ENCODE measurements around the gene KRTAP5-3.
"Not testable (repeated sequence)": the region's sequence is repeated elsewhere in the genome, so short reads cannot be mapped to it uniquely, and the experiment has no call there.

Gene KRTAP5-3

DNA sequence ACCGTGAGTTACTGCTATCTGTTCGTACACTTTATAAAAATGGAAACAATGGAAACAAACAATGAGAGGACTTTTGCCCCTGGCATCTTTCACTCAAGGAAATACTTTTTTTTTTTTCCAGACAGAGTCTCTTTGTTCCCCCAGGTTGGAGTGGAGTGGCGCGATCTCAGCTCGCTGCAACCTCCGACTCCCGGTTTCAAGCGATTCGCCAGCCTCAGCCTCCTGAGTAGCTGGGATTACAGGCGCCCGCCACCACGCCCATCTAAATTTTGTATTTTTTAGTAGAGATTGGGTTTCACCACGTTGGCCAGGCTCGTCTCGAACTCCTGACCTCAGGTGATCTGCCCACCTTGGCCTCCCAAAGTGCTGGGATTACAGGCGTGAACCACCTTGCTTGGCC, 32.5 kb downstream of the KRTAP5-3 start:
- not testable (repeated sequence) for DNase-seq

DNA sequence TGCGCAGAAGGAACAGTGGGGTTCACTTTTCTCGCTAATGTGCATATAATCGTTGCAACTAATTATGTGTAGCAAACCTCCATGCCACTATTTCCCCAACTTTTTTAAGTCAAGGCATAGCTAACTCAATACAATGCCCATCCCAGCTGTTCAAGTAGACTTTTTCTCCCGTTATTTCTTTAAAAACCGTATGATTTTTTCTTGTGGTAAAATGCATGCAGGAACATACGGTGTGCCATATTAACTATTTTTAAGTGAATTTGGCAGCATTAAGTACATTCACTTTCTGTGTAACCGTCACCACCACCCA, 33.4 kb downstream of the KRTAP5-3 start:
- no peak for DNase-seq

DNA sequence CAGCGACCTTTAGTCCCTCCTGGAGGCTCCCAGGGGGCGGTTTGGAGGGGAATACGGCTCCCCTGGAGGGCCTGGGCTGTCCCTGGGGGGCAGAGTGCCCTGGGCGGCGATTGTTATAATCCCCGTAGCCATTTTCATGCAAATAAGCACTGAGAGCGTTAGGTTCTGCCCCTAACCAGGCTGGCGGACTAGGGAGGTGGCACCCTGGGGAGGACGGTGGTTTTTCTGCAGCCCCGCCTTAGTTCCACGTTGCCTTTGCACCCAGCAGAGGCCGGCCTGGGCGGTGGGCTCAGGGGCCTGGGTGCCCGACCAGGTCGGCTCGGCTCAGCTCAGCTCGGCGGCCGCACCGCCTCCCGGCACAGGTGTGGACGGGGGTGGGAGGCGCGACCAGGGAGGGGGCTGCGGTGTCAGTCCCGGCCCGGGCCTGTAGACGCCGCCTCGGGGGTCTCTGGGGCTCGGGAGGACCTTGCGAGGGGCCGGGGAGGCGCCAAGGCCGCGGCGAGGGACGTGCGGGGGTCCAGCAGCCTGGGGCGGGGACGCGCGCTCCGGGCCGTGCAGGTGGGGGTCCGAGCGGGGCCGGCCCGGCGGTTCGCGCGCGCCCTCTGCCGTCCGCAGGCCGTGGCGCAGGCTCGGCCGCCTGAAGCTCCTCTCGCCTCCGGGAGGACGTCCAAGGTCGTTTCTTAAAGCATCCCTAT, 33.9 kb downstream of the KRTAP5-3 start:
- peak; percentile 70 for DNase-seq

DNA sequence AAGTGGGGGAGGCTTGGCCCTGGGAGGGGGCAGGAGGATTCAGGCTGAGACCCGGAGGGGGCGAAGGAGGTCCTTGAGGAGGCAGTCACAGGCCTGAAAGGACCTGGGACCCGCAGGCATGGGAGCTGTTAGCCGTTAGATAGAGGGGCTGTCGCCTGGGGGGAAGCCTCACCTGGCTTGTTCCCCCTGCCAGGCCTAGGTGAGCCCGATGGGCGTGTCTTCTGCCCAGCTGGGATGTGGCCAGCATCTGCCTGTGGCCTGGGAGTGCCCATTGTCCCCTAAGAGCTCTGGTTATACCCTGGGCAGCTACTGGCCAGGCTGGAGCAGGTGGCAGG, 34.4 kb downstream of the KRTAP5-3 start:
- no peak for DNase-seq

DNA sequence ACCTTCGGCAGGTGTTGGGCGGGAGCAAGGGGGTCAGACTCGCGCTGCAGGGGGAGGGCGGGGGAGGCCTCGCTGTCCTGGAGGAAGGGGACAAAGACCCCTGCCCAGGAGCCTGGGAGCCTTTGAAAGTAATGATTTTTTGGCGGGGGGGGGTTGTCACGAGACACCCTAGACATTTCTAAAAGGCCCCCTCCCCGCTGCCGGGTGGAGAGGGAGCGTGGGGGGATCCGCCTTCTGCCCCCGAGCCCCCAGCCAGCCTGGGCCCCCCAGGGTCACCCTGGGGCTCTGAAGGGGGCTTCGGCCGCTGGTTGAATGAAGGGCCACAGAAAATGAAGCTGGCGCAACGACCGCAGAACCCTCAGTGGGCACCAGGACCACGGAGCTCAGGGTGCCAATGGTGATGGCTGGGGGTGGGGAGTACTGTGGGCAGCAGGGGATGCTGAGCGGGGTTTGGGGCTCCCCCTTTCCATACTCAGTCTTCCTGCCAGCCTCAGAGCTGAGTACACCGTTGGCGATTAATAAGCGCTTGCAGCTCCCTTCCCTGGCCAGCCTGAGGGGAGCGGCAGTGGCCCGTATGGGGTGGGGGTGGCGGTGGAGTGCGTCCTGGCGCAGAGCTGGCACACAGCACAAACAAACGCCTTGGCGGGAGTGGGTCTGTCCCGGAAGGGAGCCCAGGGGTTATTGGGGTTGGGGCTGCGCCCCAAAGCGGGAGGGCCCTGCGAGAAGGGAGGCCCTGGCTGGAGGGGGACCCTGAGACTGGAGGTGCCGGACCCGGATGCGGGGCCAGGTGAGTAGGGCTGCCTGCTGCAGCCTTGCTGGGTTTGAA, 35.0 kb downstream of the KRTAP5-3 start:
- DNase-seq = peak; percentile 47

DNA sequence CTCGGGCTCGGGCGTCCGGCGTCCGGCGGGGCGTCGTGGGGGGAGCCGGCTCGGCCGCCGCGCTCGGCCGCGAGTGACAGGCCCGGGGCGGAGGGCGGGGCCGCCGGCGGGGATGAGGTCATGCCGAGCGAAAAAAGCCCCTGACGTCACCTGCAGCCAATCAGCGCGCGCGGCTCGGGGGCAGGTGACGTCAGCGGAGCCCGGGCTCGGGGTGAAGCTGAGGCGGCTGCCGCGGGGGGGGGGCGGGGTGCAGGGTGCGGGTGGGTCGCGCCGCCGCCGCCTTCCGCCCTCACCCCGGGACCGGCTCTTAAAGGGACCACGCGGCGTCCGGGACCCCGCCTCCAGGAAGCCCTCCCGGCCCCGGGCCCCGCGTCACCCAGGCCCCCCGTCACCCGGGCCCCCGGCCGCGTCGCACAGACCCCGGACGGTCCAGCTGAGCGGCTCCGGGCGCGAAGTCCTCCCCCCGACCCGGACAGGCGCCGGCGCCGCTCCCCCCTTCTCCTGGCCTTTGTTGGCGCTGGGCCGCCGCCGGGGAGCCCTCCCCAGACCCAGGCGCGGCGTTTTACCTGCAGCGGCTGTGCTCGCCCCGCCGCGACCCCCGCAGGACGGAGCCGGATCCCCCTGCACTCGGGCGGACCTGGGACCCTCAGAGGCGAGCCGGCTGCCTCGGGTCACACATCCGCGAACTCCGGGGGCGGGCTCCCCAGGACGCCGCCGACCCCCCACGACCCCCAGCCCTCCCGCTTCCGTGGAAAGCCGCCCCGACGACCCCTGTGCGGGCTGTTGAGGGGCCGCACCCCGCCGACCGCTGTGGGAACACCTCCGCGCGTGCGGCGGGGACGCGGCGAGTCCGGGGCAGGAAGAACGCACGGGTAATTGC, 35.8 kb downstream of the KRTAP5-3 start, which contains the start of gene DUSP8:
DUSP8 (minus strand) TSS at position 75 of the 880 bp plus-strand sequence. CDS start 6,445 bp downstream, outside the sequence.
- DNase-seq = peak; percentile 95

DNA sequence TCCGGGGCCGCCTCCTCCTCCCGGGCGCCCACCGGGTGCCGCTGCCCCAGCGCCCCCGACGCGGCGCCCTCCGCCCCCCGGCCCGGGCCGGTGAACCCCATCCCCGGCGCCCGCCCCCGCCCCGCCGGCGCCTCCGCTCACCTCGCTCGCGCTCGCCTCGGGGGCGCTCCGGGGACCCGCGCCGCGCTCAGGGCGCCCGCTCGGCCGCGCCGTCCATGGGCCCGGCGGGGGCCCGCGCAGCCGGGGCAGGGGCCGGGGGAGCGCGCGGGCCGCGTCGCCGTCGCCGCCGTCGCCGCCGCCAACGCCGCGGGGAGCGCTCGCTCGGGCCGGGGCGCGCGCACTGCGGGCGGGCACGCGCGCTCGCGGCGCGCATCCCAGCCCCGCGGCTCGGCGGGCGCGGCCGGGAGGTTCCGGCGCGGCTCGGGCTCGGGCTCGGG, 36.5 kb downstream of the KRTAP5-3 start:
- DNase-seq = no peak

DNA sequence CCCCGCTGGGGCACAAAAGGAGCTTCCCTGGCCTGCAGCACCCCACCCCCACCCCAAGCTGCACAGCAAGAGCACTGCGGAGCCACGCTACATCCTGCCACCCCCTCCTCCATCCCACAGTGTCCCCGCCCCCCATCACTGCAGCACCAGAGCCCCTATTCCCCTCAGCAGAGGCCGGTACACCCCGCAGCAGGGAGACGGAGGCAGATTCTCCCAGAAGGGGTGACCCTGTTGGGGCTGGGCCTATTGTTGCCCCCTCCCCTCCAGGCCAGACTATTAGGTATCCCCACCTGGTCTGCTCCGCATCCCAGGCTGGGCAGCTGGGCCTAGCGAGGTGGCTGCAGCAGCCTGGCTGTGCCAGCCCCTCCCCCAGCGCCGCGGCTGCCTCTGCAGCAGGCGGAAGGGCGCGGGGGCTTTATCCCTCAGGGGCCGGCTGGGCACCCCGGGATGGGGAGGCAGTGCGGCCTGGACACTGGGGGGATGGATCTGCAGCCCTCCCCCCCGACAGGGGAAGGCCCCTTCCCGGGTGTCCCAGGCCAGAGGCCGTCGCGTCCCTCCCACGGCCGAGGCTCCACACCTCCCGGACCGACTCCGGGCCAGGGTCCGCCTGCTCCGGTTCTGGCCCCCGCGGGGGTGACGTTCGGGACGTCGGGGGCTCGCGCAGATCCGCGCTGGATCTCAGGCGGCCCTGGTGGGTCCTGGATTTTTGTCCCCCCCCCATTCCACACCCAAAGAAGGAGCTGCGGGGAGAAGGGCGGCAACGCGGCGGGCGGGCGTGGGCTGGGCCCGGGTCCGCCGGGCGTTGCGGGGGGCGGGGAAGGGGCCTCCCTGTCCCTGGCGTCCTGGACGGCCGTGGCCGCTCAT, 37.1 kb downstream of the KRTAP5-3 start:
- peak; percentile 46 for DNase-seq

DNA sequence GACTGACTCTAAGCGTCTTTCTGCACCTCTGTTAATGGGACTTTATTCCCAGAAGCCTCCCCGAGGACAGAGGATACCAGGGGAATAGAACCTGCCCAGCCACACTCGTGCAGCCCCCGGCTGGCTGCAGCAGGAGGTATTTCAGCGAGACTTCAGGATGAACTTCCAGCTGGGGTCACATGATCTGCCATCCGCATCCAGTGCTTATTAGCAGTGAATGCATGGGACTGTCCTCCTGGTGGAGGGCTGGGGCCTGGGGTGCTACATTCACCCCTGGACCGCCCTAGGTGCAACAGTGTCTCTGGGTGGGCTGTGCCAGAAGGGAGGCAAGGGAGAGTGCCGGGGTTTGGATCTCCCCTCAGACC, 37.8 kb downstream of the KRTAP5-3 start:
- DNase-seq = no peak

DNA sequence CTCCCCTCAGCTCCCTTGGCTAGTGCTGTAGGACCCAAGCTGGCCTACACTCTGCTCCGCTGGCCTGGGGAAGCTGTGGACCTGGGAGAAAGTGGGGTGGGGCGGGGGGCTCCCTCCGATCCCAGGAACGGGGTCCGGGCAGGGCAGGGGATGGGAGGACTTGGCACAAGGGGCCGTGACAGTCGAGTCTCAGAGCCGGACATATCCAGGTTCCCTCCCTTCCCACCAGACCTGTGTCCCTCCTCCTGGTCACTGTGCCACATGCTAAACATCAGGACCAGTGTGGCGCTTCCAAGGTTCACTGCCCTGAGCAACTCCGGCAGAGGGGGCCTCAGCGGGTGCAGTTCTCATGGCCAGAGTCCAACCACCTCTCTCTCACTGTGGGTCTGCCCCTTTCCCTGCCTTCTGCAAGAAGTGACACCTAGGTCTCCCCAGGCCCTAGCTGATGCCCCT, 38.2 kb downstream of the KRTAP5-3 start:
- DNase-seq = no peak

DNA sequence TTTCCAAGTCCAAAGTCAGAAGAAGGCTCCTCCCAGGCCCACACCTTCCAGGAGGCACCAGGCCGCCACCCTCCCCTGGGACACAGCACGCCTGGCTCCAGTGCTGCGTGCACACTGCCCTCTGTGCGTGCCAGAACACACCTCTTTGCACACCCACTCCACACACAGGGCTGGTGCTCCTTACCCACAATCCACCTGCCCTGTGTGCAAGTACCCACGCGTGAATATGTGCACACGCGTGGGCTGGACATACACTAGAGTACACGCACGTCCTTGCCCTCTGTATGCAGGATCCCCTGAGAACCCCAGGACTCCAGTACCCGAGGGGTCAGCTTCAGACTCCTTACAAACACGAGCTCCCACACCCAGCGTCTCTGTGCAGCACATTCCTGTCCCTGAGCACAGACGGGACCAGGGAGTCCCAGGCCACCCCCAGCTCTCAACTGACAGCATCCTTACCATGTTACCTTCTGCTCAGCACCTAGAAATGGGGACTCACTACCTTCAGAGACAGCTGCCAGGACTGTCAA, 38.9 kb downstream of the KRTAP5-3 start:
- DNase-seq = no peak

DNA sequence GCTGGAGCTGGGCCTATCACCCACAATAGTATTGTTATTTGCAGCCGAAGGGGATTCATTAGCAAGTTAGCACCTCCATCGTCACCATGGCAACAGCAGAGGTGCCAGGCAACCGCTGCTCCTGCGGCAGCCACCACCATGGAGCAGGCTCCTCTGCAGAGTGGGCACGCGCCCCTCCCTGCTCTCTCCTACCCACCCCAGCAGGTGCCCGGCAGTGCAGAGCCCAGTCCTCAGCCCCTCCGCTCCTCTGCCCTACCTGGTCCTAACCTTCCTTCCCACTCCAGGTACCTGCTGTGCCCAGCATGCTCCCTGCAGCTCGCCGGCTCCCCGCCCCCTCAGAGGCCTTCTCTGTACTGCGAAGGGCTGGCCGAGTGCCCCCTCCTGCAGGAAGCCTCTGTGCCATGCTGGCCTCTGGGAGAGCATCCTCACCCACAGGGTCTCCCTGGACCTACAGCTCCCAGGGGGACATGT, 39.8 kb downstream of the KRTAP5-3 start:
- peak; percentile 76 for DNase-seq

DNA sequence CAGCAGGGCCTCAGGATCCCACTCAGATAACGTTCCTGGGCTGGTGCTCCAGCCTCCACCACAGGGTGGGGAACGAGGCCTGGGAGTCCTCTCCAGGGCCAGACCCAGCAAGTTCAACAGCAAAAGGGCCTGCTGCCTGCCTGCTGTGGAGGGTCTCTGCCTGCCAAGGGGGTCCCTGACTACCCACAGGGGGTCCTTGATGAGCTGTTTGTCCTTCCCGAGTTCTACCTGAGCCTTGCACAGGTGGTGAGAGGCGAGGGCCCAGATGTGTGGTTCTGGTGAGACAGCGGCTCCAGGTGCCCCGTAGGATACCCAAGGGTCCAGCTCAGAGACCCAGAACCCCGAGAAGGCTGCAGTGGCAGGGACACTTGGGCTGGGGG, 40.6 kb downstream of the KRTAP5-3 start:
- DNase-seq = no peak

DNA sequence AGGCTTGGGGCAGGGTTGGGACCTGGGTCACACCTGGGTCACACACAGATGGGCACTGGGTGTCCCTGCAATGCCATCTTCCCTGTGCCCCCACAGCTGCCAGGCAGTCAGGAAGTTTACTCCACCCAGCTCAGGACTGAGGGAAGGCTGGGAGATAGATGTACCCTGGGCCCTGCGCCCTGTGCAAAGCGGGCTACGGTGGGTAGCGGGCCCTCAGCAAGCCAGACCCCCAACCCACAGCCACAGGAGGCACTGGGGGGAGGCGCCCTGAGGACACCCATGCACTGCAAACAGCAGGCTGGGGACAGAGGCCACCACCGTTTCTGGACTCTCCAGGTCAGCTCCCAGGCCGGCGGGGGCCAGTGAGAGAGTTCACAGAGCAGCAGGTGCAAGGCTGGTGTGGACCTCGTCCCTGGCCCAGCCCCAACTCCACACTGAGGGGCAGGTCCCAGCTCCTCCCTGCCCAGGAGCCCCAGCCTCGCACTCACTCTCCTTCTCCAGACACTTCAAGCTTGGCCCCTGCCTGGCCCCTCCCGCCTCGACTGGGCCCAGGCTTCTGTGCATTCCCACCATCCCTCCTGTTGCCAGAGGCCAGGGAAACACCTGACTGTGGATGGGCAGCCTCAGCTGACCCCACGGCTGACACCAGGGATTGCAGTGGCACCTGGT, 41.1 kb downstream of the KRTAP5-3 start:
- no peak for DNase-seq

DNA sequence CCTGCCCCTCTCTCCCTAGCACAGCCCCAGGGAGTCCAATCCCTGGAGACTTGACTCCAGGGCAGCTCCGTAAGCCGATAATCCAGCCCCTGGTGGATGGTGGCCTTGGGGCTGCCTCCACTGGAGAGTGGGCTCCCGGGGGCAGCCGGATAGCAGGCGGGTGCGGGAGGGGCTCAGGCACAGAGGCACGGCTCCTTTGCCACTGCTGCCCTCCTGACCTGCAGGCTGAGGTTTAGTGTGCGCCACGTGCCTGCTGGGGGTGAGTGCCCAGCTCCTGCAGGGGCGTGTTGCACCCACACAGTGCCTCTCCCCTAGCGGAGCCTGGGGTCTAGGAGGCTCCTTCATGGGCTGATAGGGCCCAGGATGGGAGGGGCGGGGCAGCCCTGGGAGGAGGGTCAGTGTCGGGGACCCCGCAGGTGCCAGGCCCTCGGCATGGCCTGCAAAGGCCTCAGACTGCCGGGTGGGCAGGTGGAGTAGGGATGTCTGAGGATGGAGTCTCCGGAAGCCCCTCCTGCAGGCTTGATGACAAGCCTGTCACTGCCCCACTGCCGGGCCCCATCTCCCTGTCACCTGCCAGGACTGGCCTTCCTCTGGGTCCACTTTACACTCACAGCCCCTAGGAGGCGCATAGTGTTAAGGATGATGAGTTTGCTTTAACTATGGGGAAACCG, 41.7 kb downstream of the KRTAP5-3 start:
- no peak for DNase-seq

DNA sequence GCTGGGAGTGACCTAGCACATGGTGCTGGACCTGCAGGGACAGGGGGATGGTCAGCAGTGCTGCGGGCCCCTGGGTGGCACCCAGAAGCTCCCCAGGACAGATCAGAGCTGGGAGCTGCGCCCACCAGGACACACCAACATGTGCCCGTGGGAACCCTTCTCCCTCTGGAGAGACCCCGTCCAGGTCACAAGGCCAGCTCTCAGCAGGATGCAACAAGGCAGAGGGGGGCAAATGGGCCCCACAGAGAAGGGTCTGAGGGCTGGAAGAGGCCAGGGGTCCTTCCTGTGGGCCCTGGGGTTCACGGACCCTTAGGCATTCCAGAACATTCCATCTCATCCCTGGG, 42.4 kb downstream of the KRTAP5-3 start:
- DNase-seq = no peak

DNA sequence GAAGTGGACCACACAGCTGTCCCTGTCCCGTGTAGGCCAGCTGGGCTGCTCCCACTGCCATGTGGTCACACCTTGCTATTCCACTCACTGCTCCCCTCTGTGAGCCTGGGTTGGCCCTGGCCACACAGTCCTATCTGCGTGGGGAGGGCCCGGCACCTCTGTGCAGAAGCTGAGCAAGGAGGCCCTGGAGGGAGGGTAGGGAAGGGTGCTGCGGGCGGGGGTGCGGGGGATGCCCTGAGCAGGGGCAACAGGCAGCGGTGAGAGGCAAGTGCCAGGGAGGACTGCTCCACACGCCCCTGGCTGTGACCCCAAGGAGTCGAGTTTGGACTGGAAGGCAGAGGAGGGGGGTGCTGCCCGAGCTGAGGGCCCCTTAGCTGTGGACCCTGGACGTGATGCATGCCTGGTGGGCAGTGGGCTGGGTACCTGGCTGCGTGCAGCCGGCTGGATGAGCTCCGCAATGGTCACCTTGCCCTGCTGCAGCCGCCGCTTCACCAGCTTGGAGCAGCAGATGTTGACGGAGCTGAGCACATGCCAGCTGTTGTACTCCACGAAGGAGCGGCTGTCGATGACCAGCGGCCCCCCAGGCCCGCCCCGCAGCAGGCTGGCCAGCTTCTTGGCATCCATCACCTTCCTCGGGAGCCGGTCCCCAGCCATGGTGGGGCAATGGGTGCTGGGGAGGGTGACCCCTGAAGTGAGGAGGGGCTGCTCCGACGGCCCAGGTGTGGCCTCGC, 42.9 kb downstream of the KRTAP5-3 start:
- no peak for DNase-seq

DNA sequence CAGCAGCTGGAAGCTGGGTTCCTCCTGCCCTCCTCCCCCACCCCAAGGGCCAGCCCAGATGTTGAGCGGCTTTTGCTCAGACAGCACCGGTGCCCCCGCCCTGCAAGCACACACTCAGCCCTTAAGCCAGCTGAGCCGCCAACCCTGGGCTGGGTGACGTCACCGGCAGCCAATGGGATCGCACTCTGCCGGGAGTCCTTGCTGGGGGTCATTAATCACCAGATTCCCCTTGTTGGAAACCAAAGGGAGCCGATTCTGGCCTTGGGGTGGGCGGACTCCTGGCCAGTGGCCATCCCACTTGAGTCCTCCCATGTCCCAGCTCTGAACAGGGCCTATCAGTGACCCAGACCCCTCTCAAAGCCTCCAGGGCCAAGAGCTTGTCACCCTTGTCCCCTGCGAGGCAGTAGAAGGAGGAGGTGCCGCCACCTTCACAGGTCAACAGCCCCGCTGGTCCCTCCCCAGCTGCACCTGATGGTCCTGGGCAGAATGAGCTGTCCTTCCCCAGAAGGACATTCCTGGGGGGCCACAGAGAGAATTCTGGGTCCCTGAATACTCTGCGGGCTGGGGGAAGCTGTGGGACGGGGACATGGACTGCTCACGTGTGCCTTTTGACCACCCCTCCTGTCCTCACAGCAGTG, 43.6 kb downstream of the KRTAP5-3 start:
- no peak for DNase-seq

DNA sequence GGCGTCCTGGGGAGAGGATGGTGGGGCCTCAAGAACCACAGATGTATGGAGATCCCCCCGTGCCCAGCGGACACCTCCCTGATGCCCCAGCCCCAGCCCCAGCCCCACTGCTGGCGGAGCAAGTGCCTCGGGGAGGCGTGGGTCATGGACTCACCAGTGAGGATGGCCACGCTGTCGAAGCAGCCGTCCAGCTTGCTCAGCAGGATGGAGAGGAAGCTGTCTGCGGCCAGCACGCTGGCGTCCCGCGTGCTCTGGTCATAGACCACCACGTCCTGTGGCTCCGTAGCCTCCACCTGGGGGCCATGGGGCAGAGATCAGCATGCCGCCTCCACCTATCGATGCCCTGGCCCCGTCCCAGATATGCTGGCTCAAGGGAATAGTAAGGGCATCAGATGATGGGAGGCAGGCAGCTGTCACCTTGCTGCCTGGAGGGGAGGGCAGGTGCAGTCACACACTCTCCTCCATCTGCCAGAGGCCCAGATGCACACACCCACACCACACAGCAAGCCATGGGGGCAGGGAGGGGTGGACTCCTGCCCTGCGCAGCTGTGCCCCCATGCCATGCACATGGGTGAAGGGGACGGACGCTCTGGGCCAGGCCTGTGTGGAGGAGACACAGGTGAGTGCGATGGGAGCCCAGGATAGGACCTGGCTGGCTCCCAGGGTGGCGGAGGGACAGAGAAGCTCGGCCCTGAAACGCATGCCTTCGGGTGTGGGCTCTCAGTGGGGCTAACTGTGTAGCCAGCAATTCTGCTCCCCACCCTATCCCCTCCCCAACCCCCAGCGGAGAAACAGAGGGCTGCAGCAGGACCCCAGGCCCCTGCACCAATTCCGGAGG, 44.3 kb downstream of the KRTAP5-3 start:
- DNase-seq = no peak
